Stimulated activated CD4-positive, alpha-beta T cell treated with anti-CD3 and anti-CD28 coated beads, Interleukin-4, amount 100 ng/mL, for 1 hour (primary cell): ENCODE data around the gene NAP1L3.

Experiments
- DNase-seq: peaks from one replicate; pipeline ENCODE4 v3.0.0-alpha.2; 2020

Gene NAP1L3, protein sequence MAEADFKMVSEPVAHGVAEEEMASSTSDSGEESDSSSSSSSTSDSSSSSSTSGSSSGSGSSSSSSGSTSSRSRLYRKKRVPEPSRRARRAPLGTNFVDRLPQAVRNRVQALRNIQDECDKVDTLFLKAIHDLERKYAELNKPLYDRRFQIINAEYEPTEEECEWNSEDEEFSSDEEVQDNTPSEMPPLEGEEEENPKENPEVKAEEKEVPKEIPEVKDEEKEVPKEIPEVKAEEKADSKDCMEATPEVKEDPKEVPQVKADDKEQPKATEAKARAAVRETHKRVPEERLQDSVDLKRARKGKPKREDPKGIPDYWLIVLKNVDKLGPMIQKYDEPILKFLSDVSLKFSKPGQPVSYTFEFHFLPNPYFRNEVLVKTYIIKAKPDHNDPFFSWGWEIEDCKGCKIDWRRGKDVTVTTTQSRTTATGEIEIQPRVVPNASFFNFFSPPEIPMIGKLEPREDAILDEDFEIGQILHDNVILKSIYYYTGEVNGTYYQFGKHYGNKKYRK

GRCh38 chrX:93673056-93673868 is at the start of gene NAP1L3:
Gene NAP1L3, minus strand, starts transcription at chrX:93673578. Its CDS starts 274 bp downstream, at chrX:93673304.
- DNase-seq, result peak; percentile 62

DNA sequence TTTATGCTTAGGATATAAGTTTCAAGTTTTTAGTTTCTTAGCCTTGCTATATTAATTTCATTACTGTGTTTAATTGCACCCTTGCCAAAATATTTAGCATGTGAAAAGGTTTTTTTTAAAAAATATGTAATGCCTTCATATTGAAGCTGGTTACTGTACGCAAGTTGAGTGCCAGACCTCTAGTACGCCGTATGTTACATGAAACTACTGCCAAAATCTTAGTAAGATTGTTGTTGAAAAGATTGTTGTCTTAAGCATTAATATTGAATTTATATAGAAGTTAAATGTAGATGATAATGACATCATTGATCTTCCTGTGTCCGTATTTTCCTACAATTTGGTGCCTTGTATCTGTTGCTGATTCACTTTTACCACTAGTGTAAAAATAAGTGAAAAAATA is 37.7 kb upstream of the NAP1L3 start:
- DNase-seq, result no peak

DNA sequence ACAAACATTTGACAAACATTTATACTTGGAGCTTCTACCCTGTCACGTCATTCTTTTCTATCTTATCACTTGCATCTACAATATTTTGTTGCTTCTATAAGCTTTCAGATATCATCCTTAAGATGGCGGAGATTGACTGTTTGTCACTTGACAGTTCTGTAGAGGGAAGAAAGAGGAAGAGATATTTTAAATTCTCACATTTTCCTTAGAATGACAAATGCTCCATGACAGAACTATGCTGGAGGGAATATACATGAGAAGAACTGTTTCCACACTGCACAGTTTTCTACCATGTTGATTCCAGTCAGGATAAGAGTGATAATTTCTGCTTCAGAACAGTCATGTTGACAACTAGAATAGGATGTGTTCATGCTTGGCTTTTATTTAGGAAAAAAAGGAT is 30.3 kb upstream of the NAP1L3 start:
- no peak for DNase-seq

DNA sequence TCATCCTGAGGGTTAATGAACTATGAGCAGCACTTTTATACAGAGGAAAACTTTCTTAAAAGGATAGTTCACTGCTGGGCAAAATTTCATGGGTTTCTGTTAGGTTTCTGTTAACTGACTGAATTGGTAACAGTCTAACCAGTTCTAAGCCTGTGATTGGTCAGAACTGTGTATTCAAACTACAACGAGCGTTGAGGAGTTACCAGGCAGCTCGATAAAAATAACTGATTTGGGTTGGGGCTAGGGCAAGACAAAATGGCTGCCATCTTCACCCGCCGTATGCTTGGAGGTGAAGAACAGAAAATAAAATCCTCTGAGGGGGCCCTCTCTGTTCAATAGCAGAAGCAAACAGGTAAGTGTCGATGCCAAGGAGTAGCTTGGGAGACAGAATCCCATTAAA is 22.6 kb upstream of the NAP1L3 start:
- DNase-seq, result no peak

- DNase-seq, result no peak
Observed at GRCh38 chrX:93673869-93674271, 492 bp upstream of the NAP1L3 start, which contains the start of gene FAM133A. Gene FAM133A, plus strand, starts transcription at chrX:93674206. Its CDS starts 35,214 bp downstream, at chrX:93709420.

GRCh38 chrX:93660575-93660974 is 12.8 kb downstream of the NAP1L3 start:
- no peak for DNase-seq

GRCh38 chrX:93649381-93649780 is 24.0 kb downstream of the NAP1L3 start:
- DNase-seq, result no peak

DNA sequence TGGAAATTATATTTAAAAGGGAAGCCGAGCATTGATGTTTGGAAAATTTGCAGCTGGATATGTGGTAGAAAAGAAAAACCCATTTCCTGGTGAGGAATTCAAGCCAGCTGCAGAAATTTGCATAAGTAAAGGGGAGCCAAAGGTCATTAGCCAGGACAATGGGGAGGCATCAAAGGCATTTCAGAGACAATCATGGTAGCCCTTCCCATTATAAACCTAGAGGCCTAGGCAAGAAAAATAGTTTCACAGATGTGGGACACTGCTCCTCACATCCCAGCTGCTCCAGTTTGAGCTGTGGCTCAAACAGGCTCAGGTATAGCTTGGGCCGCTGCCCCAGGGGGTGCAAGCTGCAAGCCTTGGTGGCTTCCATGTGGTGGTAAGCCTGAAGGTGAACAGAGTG is 35.8 kb downstream of the NAP1L3 start:
- no peak for DNase-seq
